Erythroblast (primary cell): ENCODE results near the gene TMEM266.

Experiments
- GATA1 ChIP-seq: IDR thresholded peaks from 2 replicates; pipeline ENCODE4 v1.6.1; 2011; ENCODE audit warnings: low read depth, mild to moderate bottlenecking, control low read depth, low read length, moderate library complexity
- POLR2A ChIP-seq: IDR thresholded peaks from 2 replicates; pipeline ENCODE4 v1.6.1; 2011; ENCODE audit warnings: mild to moderate bottlenecking, low read length

GRCh38 chr15:76108021-76108723 is 48.4 kb downstream of the TMEM266 start:
- TF ChIP-seq POLR2A: no peak
- no peak for TF ChIP-seq GATA1
